Astrocyte of the cerebellum (primary cell): ENCODE results near the gene POC5.
A peak's percentile ranks its signal among the peaks of the same experiment; 100 is the strongest.

Experiments used
- DNase-seq: peaks from one replicate; pipeline ENCODE4 v3.0.0-alpha.2; 2011; ENCODE audit warnings: low read depth
- H3K4me3 ChIP-seq: 2 replicates; pipeline ENCODE4 v1.5.1; 2011; ENCODE audit warnings: mild to moderate bottlenecking, low read depth, low read length, moderate library complexity
- in situ Hi-C: cut with HindIII; loops from 2 replicates; pipeline ENCODE4 v1.10.0; 2017; ENCODE audit warnings: low sequenced_read_pairs
- TF ChIP-seq, protein P1 (sequence below): IDR thresholded peaks from 2 replicates; pipeline ENCODE4 v1.5.1; 2012; ENCODE audit warnings: low read length, low read depth, moderate library complexity, mild to moderate bottlenecking; ENCODE audit errors: missing control alignments

The POC5 gene

DNA sequence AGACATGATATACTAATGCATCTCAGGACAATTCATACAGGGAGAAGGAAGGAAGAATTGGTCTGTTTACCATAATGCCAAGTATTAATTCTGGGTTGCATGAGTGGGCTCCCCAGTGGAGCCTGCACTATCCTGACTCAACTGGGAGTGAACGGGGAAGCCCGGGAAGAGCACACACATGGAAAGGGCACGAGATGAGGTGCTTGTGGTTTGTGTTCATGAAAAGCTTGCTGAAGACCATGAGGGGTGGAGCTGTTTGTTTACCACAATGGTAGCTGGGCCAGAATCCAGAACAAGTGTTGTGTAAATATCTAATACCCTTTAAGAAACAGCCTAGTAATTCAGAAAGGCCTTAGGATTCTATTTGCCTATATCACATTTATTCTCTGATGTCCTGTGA is 44.6 kb downstream of the POC5 start:
- no peak for DNase-seq

DNA sequence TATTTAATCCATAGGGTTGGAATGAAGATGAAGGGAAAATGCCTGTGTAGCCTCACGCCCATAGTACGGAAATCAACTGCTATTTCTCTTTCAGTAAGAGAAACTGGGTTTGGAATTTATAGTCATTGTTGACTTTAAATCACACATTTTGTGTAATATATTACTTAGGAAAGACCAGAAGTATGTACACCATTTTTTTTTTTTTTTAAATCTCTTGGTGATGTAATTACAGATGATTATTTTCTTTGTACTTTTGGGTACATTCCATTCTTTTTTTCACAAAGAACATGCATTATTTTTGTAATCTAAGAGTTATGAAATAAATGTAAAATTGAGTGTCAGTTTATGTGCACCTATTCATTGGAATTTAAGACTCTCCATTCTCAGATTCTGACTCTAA is 45.7 kb downstream of the POC5 start:
- DNase-seq: no peak
- in situ Hi-C loops: no loop called here
- H3K4me3 ChIP-seq: no peak overlapping the region
- TF ChIP-seq, protein P1, sequence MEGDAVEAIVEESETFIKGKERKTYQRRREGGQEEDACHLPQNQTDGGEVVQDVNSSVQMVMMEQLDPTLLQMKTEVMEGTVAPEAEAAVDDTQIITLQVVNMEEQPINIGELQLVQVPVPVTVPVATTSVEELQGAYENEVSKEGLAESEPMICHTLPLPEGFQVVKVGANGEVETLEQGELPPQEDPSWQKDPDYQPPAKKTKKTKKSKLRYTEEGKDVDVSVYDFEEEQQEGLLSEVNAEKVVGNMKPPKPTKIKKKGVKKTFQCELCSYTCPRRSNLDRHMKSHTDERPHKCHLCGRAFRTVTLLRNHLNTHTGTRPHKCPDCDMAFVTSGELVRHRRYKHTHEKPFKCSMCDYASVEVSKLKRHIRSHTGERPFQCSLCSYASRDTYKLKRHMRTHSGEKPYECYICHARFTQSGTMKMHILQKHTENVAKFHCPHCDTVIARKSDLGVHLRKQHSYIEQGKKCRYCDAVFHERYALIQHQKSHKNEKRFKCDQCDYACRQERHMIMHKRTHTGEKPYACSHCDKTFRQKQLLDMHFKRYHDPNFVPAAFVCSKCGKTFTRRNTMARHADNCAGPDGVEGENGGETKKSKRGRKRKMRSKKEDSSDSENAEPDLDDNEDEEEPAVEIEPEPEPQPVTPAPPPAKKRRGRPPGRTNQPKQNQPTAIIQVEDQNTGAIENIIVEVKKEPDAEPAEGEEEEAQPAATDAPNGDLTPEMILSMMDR: no peak

More for the DNA sequence above, 44.6 kb downstream of the POC5 start:
- in situ Hi-C loops: no loop called here
- no peak overlapping the region for H3K4me3 ChIP-seq
- TF ChIP-seq, protein P1: no peak

DNA sequence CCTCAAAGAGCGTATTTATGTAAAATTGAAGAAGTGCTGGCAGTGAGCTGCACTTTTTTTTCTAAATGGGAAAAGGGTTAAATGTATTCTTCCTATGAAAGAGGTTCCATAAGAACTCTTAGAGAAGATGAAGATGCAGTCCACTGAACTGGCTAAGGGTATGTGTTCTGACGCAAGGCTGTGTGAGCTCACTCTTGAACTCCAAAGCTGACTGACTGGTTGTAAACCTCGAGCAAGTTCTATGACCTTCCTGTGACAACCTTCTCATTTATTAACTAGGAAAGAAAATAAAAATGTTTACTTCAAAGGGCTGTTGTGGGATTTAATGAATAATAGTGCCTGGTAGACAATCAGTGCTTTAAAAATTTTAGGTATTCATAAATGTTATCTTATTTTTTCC is 46.7 kb downstream of the POC5 start:
- TF ChIP-seq, protein P1: no peak
- in situ Hi-C loops: no loop called here
- no peak for DNase-seq
- no peak overlapping the region for H3K4me3 ChIP-seq

DNA sequence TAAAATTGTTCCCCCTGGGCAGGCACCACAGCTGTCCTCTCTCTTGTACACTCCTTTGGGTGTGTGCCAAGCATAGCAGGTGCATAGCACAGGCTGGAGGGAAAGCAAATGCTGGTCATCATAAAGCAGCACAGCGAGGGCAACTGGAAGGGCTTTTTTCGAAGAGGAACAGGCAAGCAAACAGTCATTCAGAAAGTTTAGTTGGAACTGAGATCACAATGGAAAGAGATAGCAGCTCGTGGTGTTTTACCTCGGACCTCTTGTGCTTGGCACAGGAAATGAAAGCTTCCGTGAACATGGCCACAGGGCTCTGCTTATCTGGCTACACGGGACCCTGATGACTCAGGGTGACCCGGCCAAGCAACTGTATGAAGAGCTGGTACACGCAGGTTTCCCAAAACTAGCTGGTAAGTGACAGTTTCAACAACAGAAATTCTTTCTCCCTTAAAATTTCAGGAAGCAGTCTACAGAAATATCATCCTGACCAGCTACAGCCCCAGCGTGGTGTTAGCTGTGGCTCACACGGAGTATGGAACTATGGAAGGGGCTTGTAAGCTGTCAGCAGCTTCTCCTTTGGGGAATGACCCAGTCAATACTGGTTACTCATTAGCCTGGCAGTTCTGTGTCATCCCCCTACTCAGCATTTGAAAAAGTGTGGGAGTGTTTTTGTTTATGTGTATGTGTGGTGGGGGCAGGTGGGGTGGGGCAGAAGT is 48.1 kb downstream of the POC5 start:
- in situ Hi-C loops: loop anchor here (5.0 kb wide), 1 partner anchor 52 kb away; no protein-coding TSS in a partner anchor
- no peak for DNase-seq
- H3K4me3 ChIP-seq: no peak overlapping the region
- TF ChIP-seq, protein P1: no peak

DNA sequence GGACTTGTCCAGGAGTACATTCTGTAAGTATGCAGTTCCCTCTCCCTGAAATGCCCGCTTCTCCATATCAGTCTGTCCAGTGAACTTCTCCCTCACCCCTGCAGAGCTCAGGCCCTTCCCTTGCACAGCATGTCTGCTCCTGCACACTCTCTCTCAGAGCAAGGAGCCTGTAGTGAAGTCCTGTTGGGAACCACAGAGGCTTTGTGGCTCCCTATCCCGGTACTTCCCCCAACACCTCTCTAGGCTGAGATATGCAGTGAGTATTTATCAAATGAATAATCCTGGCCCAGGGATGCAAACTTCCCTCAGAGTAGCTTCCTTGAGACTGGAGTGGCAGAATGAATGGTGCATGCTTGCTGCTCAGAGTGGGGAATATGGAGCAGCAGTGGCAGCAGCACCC is 48.8 kb downstream of the POC5 start:
- no peak for DNase-seq
- in situ Hi-C loops: loop anchor here (5.0 kb wide), 1 partner anchor 51 kb away; no protein-coding TSS in a partner anchor
- H3K4me3 ChIP-seq: no peak overlapping the region
- TF ChIP-seq, protein P1: no peak

DNA sequence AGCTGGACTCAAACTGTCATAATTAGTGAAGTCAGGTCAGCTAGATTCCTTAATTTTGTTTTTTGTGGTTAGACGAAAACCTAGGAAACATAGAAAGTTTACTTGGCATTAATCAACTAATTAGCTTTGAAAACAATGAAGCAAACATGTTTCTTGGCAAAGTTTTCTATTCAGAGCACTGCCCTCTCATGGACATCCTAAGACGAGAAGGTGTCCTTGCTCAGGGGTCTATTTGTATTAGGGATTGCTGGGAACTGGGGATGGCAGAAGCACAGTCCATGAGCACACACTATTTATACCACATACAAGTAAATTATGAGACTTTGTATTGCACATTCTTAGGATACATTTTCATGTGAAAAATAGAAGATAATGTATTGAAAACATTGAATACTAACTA is 49.7 kb downstream of the POC5 start:
- in situ Hi-C loops: loop anchor here (5.0 kb wide), 1 partner anchor 50 kb away; no protein-coding TSS in a partner anchor
- no peak overlapping the region for H3K4me3 ChIP-seq
- TF ChIP-seq, protein P1: peak; percentile 6
- DNase-seq: no peak
